LNCaP clone FGC (cell line): ENCODE data around the gene BIRC2.
"Not testable (repeated sequence)": the region's sequence is repeated elsewhere in the genome, so short reads cannot be mapped to it uniquely, and the experiment has no call there.

ENCODE experiments used
- DNase-seq: peaks from one replicate; pipeline ENCODE4 v3.0.0-alpha.2; 2011; ENCODE audit warnings: low read depth
- H3K4me3 ChIP-seq: 2 replicates; pipeline ENCODE4 v1.5.1; 2011; ENCODE audit warnings: mild to moderate bottlenecking, low read depth, low read length, control low read depth
- TF ChIP-seq, protein P1 (sequence below): IDR thresholded peaks from 2 replicates; pipeline ENCODE4 v1.5.1; 2012; ENCODE audit warnings: mild to moderate bottlenecking; ENCODE audit not compliant: control insufficient read depth, insufficient read depth; ENCODE audit errors: extremely low read depth

Gene BIRC2

DNA sequence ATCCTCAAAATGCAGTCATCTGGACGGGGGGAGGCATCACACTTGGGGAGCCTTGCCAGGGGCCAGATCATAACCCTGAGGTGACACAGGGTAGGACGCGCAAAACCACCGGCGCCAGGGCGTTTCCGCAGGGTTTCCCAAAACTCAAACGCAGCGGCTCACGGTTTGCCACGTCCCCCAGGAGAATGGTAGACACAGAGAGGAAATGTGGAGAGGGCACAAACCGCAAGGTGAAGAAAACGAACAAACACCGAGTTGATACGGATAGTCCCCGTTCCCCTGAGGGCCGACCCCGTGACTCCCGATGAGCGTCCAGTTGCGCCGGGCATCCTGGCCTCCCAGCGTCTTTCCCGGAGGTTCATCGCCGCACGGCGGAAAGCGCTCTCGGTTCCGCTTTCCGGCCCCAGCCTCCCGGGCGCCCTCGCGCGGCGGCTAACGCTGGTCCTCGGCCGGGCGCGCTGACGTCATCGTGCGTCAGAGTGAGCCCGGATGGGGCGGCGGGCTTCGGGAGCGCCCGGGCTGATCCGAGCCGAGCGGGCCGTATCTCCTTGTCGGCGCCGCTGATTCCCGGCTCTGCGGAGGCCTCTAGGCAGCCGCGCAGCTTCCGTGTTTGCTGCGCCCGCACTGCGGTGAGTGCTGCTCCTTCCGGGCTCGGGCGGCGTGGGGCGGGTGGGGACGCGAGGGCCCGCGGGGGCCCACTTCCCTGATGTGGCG is at the start of gene BIRC2:
BIRC2 (plus strand) TSS at position 467 of the 714 bp plus-strand sequence. CDS start 2,641 bp downstream, outside the sequence.
- TF ChIP-seq, protein P1, sequence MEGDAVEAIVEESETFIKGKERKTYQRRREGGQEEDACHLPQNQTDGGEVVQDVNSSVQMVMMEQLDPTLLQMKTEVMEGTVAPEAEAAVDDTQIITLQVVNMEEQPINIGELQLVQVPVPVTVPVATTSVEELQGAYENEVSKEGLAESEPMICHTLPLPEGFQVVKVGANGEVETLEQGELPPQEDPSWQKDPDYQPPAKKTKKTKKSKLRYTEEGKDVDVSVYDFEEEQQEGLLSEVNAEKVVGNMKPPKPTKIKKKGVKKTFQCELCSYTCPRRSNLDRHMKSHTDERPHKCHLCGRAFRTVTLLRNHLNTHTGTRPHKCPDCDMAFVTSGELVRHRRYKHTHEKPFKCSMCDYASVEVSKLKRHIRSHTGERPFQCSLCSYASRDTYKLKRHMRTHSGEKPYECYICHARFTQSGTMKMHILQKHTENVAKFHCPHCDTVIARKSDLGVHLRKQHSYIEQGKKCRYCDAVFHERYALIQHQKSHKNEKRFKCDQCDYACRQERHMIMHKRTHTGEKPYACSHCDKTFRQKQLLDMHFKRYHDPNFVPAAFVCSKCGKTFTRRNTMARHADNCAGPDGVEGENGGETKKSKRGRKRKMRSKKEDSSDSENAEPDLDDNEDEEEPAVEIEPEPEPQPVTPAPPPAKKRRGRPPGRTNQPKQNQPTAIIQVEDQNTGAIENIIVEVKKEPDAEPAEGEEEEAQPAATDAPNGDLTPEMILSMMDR: peak; percentile 89
- peak; percentile 50 for DNase-seq
- H3K4me3 ChIP-seq: peak within 1 kb of the TSS; percentile 91

DNA sequence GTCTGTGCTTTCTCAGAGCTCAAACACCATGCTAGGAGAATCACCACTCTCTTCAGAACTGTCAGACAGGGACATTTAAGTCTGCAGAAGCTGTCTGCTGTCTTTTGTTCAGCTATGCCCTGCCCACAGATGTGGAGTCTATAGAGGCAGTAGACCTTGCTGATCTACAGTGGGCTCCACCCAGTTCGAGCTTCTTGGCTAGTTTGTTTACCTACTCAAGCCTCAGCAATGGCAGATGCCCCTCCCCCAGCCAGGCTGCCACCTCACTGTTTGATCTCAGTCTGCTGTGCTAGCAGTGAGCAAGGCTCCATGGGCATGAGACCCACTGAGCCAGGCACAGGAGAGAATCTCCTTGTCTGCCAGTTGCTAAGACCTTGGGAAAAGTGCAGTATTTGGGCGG is 46.2 kb upstream of the BIRC2 start:
- not testable (repeated sequence) for H3K4me3 ChIP-seq, DNase-seq

DNA sequence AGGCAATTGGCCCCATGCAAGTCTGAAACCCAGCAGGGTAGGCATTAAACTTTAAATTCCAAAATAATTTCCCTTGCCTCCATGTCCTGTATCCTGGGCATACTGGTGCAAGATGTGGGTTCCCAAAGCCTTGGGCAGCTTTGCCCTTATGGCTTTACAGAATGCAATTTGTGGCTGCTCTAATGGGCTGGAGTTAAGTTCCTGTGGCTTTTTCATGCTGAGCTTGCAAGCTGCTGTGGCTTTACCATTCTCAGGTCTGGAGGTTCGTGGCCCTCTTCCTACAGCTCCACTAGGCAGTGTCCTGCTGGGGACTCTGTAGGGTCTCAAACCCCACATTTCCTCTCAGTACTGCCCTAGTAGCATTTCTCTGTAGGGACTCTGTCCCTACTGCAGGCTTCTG is 44.8 kb upstream of the BIRC2 start:
- no peak overlapping the region for H3K4me3 ChIP-seq
- TF ChIP-seq, protein P1: no peak
- DNase-seq: no peak

DNA sequence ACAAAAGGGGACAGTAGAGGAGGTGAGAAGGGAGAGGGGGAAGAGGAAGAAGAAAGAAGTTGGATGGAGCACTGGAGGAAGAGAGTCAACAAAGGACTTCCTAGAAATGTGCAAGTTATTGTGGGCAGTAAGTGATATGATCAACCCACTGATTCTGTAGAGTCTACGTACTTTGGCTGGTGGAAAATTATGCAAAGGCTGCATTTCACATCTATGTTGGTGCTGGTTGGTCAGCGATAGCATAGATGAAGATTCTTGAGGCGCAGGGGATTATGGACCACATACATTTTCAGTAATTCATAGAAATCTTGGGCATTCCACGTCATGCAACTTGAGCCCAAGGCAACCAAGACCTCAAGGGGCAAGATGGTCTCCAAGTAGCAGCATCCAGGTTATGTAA is 42.3 kb upstream of the BIRC2 start:
- no peak overlapping the region for H3K4me3 ChIP-seq
- no peak for DNase-seq
- TF ChIP-seq, protein P1: no peak

DNA sequence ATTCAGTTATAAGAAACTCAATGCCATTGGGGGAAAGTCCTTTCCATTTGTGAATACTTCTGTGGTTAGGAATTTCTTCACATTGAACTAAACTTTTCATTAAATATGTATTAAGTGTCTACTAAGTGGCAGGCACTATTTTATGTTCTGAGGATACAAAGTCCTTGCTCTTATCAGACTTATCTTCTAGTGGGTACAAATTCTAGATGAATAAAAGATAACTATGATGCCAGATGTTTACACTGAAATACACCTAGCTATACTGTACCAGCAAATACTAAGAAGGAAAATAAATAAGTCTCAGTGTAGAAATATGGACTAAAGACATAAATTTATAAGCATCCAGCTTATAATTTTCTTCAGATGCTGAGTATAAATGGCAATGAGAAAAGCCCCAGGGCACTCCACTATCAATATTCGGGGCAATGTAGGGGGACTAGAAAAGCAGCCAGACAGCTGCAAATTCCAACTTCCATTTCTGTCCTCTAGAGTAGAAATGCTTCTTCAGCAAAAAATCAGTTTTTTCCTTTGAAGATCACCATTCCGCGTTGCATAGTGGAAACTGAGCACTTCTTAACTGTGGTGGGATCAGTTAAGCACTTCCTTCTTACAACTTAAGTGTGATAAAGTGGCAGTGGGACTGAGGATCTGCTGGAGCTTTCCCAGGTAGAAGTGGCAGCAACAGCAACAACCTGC is 41.5 kb upstream of the BIRC2 start:
- TF ChIP-seq, protein P1: no peak
- no peak overlapping the region for H3K4me3 ChIP-seq
- DNase-seq: no peak

DNA sequence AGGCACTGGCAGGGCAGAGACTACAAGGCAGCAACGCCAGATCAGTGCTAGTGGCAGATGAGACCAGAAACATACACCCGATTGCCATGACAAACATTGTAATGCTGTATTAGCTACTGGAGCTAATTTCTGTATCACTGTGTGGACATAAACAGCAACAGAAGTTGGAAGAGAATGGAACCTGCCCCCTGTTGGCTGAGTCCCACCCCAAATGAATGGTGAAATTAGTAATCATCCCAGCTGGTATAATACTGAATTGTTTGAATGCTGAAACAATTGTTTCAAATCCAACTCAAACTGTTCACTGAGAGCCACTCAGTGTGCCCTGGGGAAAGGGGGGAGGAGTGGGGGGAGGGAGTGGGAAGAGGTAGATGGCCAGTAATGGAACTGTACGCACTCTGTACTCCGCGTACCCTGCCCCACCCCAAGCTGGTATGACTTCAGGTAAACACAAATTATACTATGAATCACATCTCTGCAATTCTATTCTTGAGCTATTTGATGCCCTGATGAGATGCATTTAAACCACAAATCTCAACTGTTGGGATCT is 40.9 kb upstream of the BIRC2 start:
- no peak overlapping the region for H3K4me3 ChIP-seq
- TF ChIP-seq, protein P1: no peak
- no peak for DNase-seq
